HG03469 (cell line): ENCODE measurements around the gene ZNF223.

ENCODE experiments used
- ATAC-seq: cut with Tn5 transposase; IDR thresholded peaks from one replicate; pipeline ENCODE4 v1.9.1; 2021; ENCODE audit warnings: mild to moderate bottlenecking, moderate library complexity, moderate number of reproducible peaks; ENCODE audit not compliant: unreplicated experiment

The ZNF223 gene

GRCh38 chr19:44071824-44072542 lies 20.1 kb downstream of the ZNF223 start, which contains the start of gene ZNF284:
Gene ZNF284 (plus strand): TSS chr19:44072159. CDS start chr19:44076390, 4,231 bp downstream.
- peak; percentile 89 for ATAC-seq

GRCh38 chr19:44072543-44073401 lies 20.9 kb downstream of the ZNF223 start:
- ATAC-seq, result no peak

- no peak for ATAC-seq
Observed at GRCh38 chr19:44076325-44076724, 24.5 kb downstream of the ZNF223 start.

GRCh38 chr19:44092108-44092507 lies 40.3 kb downstream of the ZNF223 start:
- no peak for ATAC-seq

GRCh38 chr19:44093931-44094765 lies 42.3 kb downstream of the ZNF223 start, which contains the start of gene ZNF224:
Gene ZNF224 (plus strand): TSS chr19:44094361. CDS start chr19:44097874, 3,513 bp downstream.
- no peak for ATAC-seq

GRCh38 chr19:44107751-44108150 lies 55.9 kb downstream of the ZNF223 start:
- ATAC-seq, result no peak

- ATAC-seq, result no peak
Observed at GRCh38 chr19:44109458-44109857, 57.6 kb downstream of the ZNF223 start.

- ATAC-seq, result no peak
Observed at GRCh38 chr19:44111910-44112463, 60.2 kb downstream of the ZNF223 start.

- no peak for ATAC-seq
Observed at GRCh38 chr19:44112802-44113137, 60.9 kb downstream of the ZNF223 start.

- ATAC-seq, result peak; percentile 87
Observed at GRCh38 chr19:44113138-44113783, 61.4 kb downstream of the ZNF223 start, which contains the start of gene ZNF225. Gene ZNF225 (plus strand): TSS chr19:44113399. CDS start chr19:44115828, 2,429 bp downstream.

GRCh38 chr19:44113784-44114390 lies 62.1 kb downstream of the ZNF223 start:
- no peak for ATAC-seq
